Measurements from ENCODE around the gene DHRS13. TPM values are rescaled to one million over a fixed set of nuclear protein-coding genes. Genes with fewer than 3 reads are reported as not detected.
"Not testable (repeated sequence)": the region's sequence is repeated elsewhere in the genome, so short reads cannot be mapped to it uniquely, and the experiment has no call there.

DHRS13 gene
- total RNA-seq, 1 experiment from 2014 or later, result 28.5 TPM

DNA sequence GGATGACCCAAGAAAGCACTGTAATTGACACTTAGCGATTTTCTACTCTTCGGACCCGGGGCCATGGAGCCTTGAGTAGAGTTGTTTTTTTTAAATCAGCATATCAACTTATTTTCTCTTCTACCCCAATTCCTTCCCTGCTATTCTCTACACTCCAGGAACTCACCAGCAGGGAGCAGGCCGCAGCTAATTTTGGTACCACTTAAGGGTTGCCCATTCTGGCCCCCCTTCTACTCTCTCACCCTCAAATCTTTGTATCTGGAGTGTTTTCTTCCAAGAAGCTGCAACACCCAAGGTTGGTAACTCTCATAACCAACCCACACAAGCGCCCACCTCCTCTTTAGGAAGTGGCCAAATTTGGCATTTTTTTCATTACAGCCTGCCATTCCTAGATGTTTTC is 53.6 kb downstream of the DHRS13 start:
- ATAC-seq (peak; percentile 60), DNase-seq (ENCODE audit: low spot score) (no peak)
- TF ChIP-seq ZNF138 (CRISPR knock-in tag; conservative IDR thresholded peaks at IDR 0.05) (no peak), GABPB1 (CRISPR knock-in tag; IDR thresholded peaks at IDR 0.05) (no peak), SOX15 (CRISPR knock-in tag; IDR thresholded peaks at IDR 0.05) (no peak), FOXJ3 (CRISPR knock-in tag; IDR thresholded peaks at IDR 0.05; ENCODE audit: borderline replicate concordance) (no peak), ZSCAN18 (CRISPR knock-in tag; IDR thresholded peaks at IDR 0.05) (no peak), RORB (CRISPR knock-in tag; IDR thresholded peaks at IDR 0.05) (no peak), ZNF425 (CRISPR knock-in tag; conservative IDR thresholded peaks at IDR 0.05) (no peak), PREB (CRISPR knock-in tag; IDR thresholded peaks at IDR 0.05; ENCODE audit: borderline replicate concordance) (no peak)
- TF ChIP-seq, protein P1, sequence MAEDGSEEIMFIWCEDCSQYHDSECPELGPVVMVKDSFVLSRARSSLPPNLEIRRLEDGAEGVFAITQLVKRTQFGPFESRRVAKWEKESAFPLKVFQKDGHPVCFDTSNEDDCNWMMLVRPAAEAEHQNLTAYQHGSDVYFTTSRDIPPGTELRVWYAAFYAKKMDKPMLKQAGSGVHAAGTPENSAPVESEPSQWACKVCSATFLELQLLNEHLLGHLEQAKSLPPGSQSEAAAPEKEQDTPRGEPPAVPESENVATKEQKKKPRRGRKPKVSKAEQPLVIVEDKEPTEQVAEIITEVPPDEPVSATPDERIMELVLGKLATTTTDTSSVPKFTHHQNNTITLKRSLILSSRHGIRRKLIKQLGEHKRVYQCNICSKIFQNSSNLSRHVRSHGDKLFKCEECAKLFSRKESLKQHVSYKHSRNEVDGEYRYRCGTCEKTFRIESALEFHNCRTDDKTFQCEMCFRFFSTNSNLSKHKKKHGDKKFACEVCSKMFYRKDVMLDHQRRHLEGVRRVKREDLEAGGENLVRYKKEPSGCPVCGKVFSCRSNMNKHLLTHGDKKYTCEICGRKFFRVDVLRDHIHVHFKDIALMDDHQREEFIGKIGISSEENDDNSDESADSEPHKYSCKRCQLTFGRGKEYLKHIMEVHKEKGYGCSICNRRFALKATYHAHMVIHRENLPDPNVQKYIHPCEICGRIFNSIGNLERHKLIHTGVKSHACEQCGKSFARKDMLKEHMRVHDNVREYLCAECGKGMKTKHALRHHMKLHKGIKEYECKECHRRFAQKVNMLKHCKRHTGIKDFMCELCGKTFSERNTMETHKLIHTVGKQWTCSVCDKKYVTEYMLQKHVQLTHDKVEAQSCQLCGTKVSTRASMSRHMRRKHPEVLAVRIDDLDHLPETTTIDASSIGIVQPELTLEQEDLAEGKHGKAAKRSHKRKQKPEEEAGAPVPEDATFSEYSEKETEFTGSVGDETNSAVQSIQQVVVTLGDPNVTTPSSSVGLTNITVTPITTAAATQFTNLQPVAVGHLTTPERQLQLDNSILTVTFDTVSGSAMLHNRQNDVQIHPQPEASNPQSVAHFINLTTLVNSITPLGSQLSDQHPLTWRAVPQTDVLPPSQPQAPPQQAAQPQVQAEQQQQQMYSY (CRISPR knock-in tag; IDR thresholded peaks at IDR 0.05), result no peak
- Mint-ChIP-seq H3K27ac (no peak overlapping the region; the same call in 1 of the 2 replicates), H3K9me3 (no peaks in the 10 kb centered on the region), H3K4me3 (no peak overlapping the region), H3K27me3 (ENCODE audit: low read depth) (no peaks in the 10 kb centered on the region), H3K4me1 (peaks cover 3% of the 10 kb centered on the region; the same call in 1 of the 2 replicates), H3K36me3 (no peaks in the 10 kb centered on the region)
- ChIA-PET POLR2A (no interaction called here), CTCF (interaction anchor here (0.6 to 3.0 kb wide), 33 partner anchors 10 to 268 kb away, joined by 3 to 31 read pairs (median 4); partner anchors contain the start of genes DHRS13, FLOT2, PROCA1 and RPL23A)

DNA sequence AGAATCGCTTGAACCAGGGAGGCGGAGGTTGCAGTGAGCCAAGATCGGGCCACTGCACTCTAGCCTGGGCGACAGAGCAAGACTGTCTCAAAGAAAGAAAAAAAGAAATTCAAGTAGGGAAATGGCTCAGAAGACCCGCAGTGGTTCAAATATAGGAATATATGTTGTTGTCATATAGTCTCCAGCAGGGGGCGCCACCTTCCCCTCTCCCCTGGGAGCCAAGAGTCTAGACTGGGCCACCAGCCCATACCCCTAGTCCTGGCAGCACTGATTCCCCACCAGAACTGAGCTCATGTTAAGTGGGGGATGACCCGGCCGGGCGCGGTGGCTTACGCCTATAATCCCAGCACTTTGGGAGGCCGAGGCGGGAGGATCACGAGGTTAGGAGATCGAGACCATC is 54.2 kb downstream of the DHRS13 start:
- POLR2A ChIA-PET; H3K4me1 Mint-ChIP-seq; H3K9me3 Mint-ChIP-seq; H3K27ac Mint-ChIP-seq; H3K27me3 Mint-ChIP-seq (ENCODE audit: low read depth); H3K4me3 Mint-ChIP-seq; H3K36me3 Mint-ChIP-seq: not testable (repeated sequence)
- CTCF ChIA-PET, result interaction anchor here (0.6 to 3.0 kb wide), 32 partner anchors 9 to 268 kb away, joined by 3 to 31 read pairs (median 4); partner anchors contain the start of genes DHRS13, FLOT2, PROCA1 and RPL23A
- peak; percentile 77 for ATAC-seq
- TF ChIP-seq CTCF (IDR thresholded peaks at IDR 0.05), result peak; percentile 86
- peak; percentile 63 for DNase-seq (ENCODE audit: low spot score)

Small RNAs within 50 kb of the gene (microRNA-seq; reads per million reads assigned to microRNA genes)
- gene MIR451B (ENCODE audit: borderline number of aligned reads), result not detected

Other genes starting within 250 kb of the DHRS13 start
- 44.4 to 49.4 TPM (median 45.9 TPM) in 3 replicates for gene SDF2, start 241.2 kb downstream of the DHRS13 start, total RNA-seq (2021)
- 49.1 to 61.3 TPM (median 54.5 TPM) in 3 replicates for gene SUPT6H, start 240.9 kb downstream of the DHRS13 start, total RNA-seq (2021)
- 28.4 to 33.9 TPM (median 31.7 TPM) in 3 replicates for gene PROCA1, start 191.2 kb downstream of the DHRS13 start, total RNA-seq (2021)
- 153 to 181 TPM (median 162 TPM) in 3 replicates for gene RAB34, start 185.2 kb downstream of the DHRS13 start, total RNA-seq (2021)
- 1,832 to 2,055 TPM (median 2,048 TPM) in 3 replicates for gene RPL23A, start 183.1 kb downstream of the DHRS13 start, total RNA-seq (2021)
- gene TLCD1, start 176.8 kb downstream of the DHRS13 start, total RNA-seq (2021), result 36.0 to 41.2 TPM (median 36.5 TPM) in 3 replicates
- gene NEK8, start 174.3 kb downstream of the DHRS13 start, total RNA-seq (2021), result 17.9 to 25.0 TPM (median 18.6 TPM) in 3 replicates
- 192 to 268 TPM (median 192 TPM) in 3 replicates for gene TRAF4, start 159.1 kb downstream of the DHRS13 start, total RNA-seq (2021)
- gene FAM222B, start 60.3 kb downstream of the DHRS13 start, total RNA-seq (2021), result 86.6 to 94.6 TPM (median 91.5 TPM) in 3 replicates
- 70.1 to 77.0 TPM (median 72.0 TPM) in 3 replicates for gene ERAL1, start 48.1 kb downstream of the DHRS13 start, total RNA-seq (2021)
- 139 to 153 TPM (median 144 TPM) in 3 replicates for gene FLOT2, start 5.3 kb downstream of the DHRS13 start, total RNA-seq (2021)
- gene PHF12, start 48.4 kb upstream of the DHRS13 start, total RNA-seq (2021), result 57.7 to 69.8 TPM (median 61.3 TPM) in 3 replicates
- gene SEZ6, start 103.0 kb upstream of the DHRS13 start, total RNA-seq (2021), result 1.4 to 3.0 TPM (median 1.6 TPM) in 3 replicates
- gene PIPOX, start 140.1 kb upstream of the DHRS13 start, total RNA-seq (2021), result 32.4 to 34.2 TPM (median 34.1 TPM) in 3 replicates